ENCODE results near the gene PTPRM.

The PTPRM gene

GRCh38 chr18:7977897-7978296 lies 410.8 kb downstream of the PTPRM start:
- H3K36me3 ChIP-seq (ENCODE audit: control insufficient read depth, insufficient read depth, low read length), result no peaks in the 10 kb centered on the region
- no peaks in the 10 kb centered on the region for H3K4me1 ChIP-seq (ENCODE audit: control insufficient read depth, insufficient read depth, low read length)
- H3K27me3 ChIP-seq (ENCODE audit: control insufficient read depth, insufficient read depth, low read length), result no peaks in the 10 kb centered on the region
- no peak overlapping the region for H3K4me3 ChIP-seq (ENCODE audit: low read depth, low read length)
- H3K9me3 ChIP-seq (ENCODE audit: control insufficient read depth, insufficient read depth, low read length), result no peaks in the 10 kb centered on the region
- no peak overlapping the region for H3K27ac ChIP-seq (ENCODE audit: low read depth, low read length)
- H3K9ac ChIP-seq (ENCODE audit: low read depth, low read length), result no peak overlapping the region

- H3K4me1 ChIP-seq (ENCODE audit: control insufficient read depth, insufficient read depth, low read length), result 0 out of 2 replicates have a peak, but pooled peaks cover 2% of the 10 kb centered on the region
- H3K27ac ChIP-seq (ENCODE audit: low read depth, low read length), result no peak overlapping the region
- no peaks in the 10 kb centered on the region for H3K9me3 ChIP-seq (ENCODE audit: control insufficient read depth, insufficient read depth, low read length)
- H3K36me3 ChIP-seq (ENCODE audit: control insufficient read depth, insufficient read depth, low read length), result no peaks in the 10 kb centered on the region
- H3K27me3 ChIP-seq (ENCODE audit: control insufficient read depth, insufficient read depth, low read length), result no peaks in the 10 kb centered on the region
- no peak overlapping the region for H3K9ac ChIP-seq (ENCODE audit: low read depth, low read length)
- H3K4me3 ChIP-seq (ENCODE audit: low read depth, low read length), result no peak overlapping the region
Observed at GRCh38 chr18:7978834-7979233, 411.7 kb downstream of the PTPRM start.

- H3K9ac ChIP-seq (ENCODE audit: low read depth, low read length), result no peak overlapping the region
- H3K4me1 ChIP-seq (ENCODE audit: control insufficient read depth, insufficient read depth, low read length), result 0 out of 2 replicates have a peak, but pooled peaks cover 4% of the 10 kb centered on the region
- no peak overlapping the region for H3K27ac ChIP-seq (ENCODE audit: low read depth, low read length)
- H3K9me3 ChIP-seq (ENCODE audit: control insufficient read depth, insufficient read depth, low read length), result no peaks in the 10 kb centered on the region
- H3K4me3 ChIP-seq (ENCODE audit: low read depth, low read length), result no peak overlapping the region
- no peaks in the 10 kb centered on the region for H3K36me3 ChIP-seq (ENCODE audit: control insufficient read depth, insufficient read depth, low read length)
- no peaks in the 10 kb centered on the region for H3K27me3 ChIP-seq (ENCODE audit: control insufficient read depth, insufficient read depth, low read length)
Observed at GRCh38 chr18:7979714-7980113, 412.6 kb downstream of the PTPRM start.

GRCh38 chr18:7980136-7980535 lies 413.0 kb downstream of the PTPRM start:
- Histone ChIP-seq H3K4me1 (ENCODE audit: control insufficient read depth, insufficient read depth, low read length) (0 out of 2 replicates have a peak, but pooled peaks cover 4% of the 10 kb centered on the region), H3K4me3 (ENCODE audit: low read depth, low read length) (no peak overlapping the region), H3K27ac (ENCODE audit: low read depth, low read length) (no peak overlapping the region), H3K9me3 (ENCODE audit: control insufficient read depth, insufficient read depth, low read length) (no peaks in the 10 kb centered on the region), H3K36me3 (ENCODE audit: control insufficient read depth, insufficient read depth, low read length) (no peaks in the 10 kb centered on the region), H3K27me3 (ENCODE audit: control insufficient read depth, insufficient read depth, low read length) (no peaks in the 10 kb centered on the region), H3K9ac (ENCODE audit: low read depth, low read length) (no peak overlapping the region)

- H3K27me3 ChIP-seq (ENCODE audit: control insufficient read depth, insufficient read depth, low read length), result no peaks in the 10 kb centered on the region
- H3K9me3 ChIP-seq (ENCODE audit: control insufficient read depth, insufficient read depth, low read length), result no peaks in the 10 kb centered on the region
- H3K36me3 ChIP-seq (ENCODE audit: control insufficient read depth, insufficient read depth, low read length), result no peaks in the 10 kb centered on the region
- H3K27ac ChIP-seq (ENCODE audit: low read depth, low read length), result no peak overlapping the region
- no peak overlapping the region for H3K9ac ChIP-seq (ENCODE audit: low read depth, low read length)
- H3K4me1 ChIP-seq (ENCODE audit: control insufficient read depth, insufficient read depth, low read length), result 0 out of 2 replicates have a peak, but pooled peaks cover 4% of the 10 kb centered on the region
- H3K4me3 ChIP-seq (ENCODE audit: low read depth, low read length), result no peak overlapping the region
Observed at GRCh38 chr18:7980656-7981055, 413.5 kb downstream of the PTPRM start.

- no peaks in the 10 kb centered on the region for H3K27me3 ChIP-seq (ENCODE audit: control insufficient read depth, insufficient read depth, low read length)
- no peak overlapping the region for H3K9ac ChIP-seq (ENCODE audit: low read depth, low read length)
- no peak overlapping the region for H3K4me3 ChIP-seq (ENCODE audit: low read depth, low read length)
- no peak overlapping the region for H3K27ac ChIP-seq (ENCODE audit: low read depth, low read length)
- H3K36me3 ChIP-seq (ENCODE audit: control insufficient read depth, insufficient read depth, low read length), result no peaks in the 10 kb centered on the region
- no peaks in the 10 kb centered on the region for H3K9me3 ChIP-seq (ENCODE audit: control insufficient read depth, insufficient read depth, low read length)
- H3K4me1 ChIP-seq (ENCODE audit: control insufficient read depth, insufficient read depth, low read length), result 0 out of 2 replicates have a peak, but pooled peaks cover 4% of the 10 kb centered on the region
Observed at GRCh38 chr18:7982216-7982615, 415.1 kb downstream of the PTPRM start.

- H3K4me3 ChIP-seq (ENCODE audit: low read depth, low read length), result no peak overlapping the region
- H3K4me1 ChIP-seq (ENCODE audit: control insufficient read depth, insufficient read depth, low read length), result 0 out of 2 replicates have a peak, but pooled peaks cover 4% of the 10 kb centered on the region
- H3K27me3 ChIP-seq (ENCODE audit: control insufficient read depth, insufficient read depth, low read length), result no peaks in the 10 kb centered on the region
- H3K27ac ChIP-seq (ENCODE audit: low read depth, low read length), result no peak overlapping the region
- H3K36me3 ChIP-seq (ENCODE audit: control insufficient read depth, insufficient read depth, low read length), result no peaks in the 10 kb centered on the region
- H3K9me3 ChIP-seq (ENCODE audit: control insufficient read depth, insufficient read depth, low read length), result no peaks in the 10 kb centered on the region
- no peak overlapping the region for H3K9ac ChIP-seq (ENCODE audit: low read depth, low read length)
Observed at GRCh38 chr18:7987284-7987976, 420.3 kb downstream of the PTPRM start.

- H3K9me3 ChIP-seq (ENCODE audit: control insufficient read depth, insufficient read depth, low read length), result no peaks in the 10 kb centered on the region
- H3K4me1 ChIP-seq (ENCODE audit: control insufficient read depth, insufficient read depth, low read length), result no peaks in the 10 kb centered on the region
- H3K36me3 ChIP-seq (ENCODE audit: control insufficient read depth, insufficient read depth, low read length), result no peaks in the 10 kb centered on the region
- no peak overlapping the region for H3K27ac ChIP-seq (ENCODE audit: low read depth, low read length)
- no peak overlapping the region for H3K9ac ChIP-seq (ENCODE audit: low read depth, low read length)
- H3K27me3 ChIP-seq (ENCODE audit: control insufficient read depth, insufficient read depth, low read length), result no peaks in the 10 kb centered on the region
- H3K4me3 ChIP-seq (ENCODE audit: low read depth, low read length), result no peak overlapping the region
Observed at GRCh38 chr18:7990670-7991069, 423.6 kb downstream of the PTPRM start.

GRCh38 chr18:8001711-8002301 lies 434.7 kb downstream of the PTPRM start:
- no peak overlapping the region for H3K4me3 ChIP-seq (ENCODE audit: low read depth, low read length)
- no peaks in the 10 kb centered on the region for H3K9me3 ChIP-seq (ENCODE audit: control insufficient read depth, insufficient read depth, low read length)
- no peak overlapping the region for H3K9ac ChIP-seq (ENCODE audit: low read depth, low read length)
- H3K4me1 ChIP-seq (ENCODE audit: control insufficient read depth, insufficient read depth, low read length), result peaks cover 22% of the 10 kb centered on the region
- no peaks in the 10 kb centered on the region for H3K36me3 ChIP-seq (ENCODE audit: control insufficient read depth, insufficient read depth, low read length)
- no peak overlapping the region for H3K27ac ChIP-seq (ENCODE audit: low read depth, low read length)
- no peaks in the 10 kb centered on the region for H3K27me3 ChIP-seq (ENCODE audit: control insufficient read depth, insufficient read depth, low read length)

GRCh38 chr18:8003878-8004675 lies 437.0 kb downstream of the PTPRM start:
- Histone ChIP-seq H3K9ac (ENCODE audit: low read depth, low read length) (no peak overlapping the region), H3K4me1 (ENCODE audit: control insufficient read depth, insufficient read depth, low read length) (peaks cover 25% of the 10 kb centered on the region), H3K27ac (ENCODE audit: low read depth, low read length) (no peak overlapping the region), H3K9me3 (ENCODE audit: control insufficient read depth, insufficient read depth, low read length) (no peaks in the 10 kb centered on the region), H3K27me3 (ENCODE audit: control insufficient read depth, insufficient read depth, low read length) (no peaks in the 10 kb centered on the region), H3K36me3 (ENCODE audit: control insufficient read depth, insufficient read depth, low read length) (no peaks in the 10 kb centered on the region), H3K4me3 (ENCODE audit: low read depth, low read length) (no peak overlapping the region)

GRCh38 chr18:8004792-8005191 lies 437.7 kb downstream of the PTPRM start:
- H3K27me3 ChIP-seq (ENCODE audit: control insufficient read depth, insufficient read depth, low read length), result no peaks in the 10 kb centered on the region
- no peak overlapping the region for H3K27ac ChIP-seq (ENCODE audit: low read depth, low read length)

More at GRCh38 chr18:8004792-8005191, 437.7 kb downstream of the PTPRM start:
- Histone ChIP-seq H3K4me1 (ENCODE audit: control insufficient read depth, insufficient read depth, low read length) (peaks cover 25% of the 10 kb centered on the region), H3K9ac (ENCODE audit: low read depth, low read length) (no peak overlapping the region), H3K36me3 (ENCODE audit: control insufficient read depth, insufficient read depth, low read length) (no peaks in the 10 kb centered on the region), H3K4me3 (ENCODE audit: low read depth, low read length) (no peak overlapping the region), H3K9me3 (ENCODE audit: control insufficient read depth, insufficient read depth, low read length) (no peaks in the 10 kb centered on the region)

Measured in HUES48 (cell line).